ENCODE measurements around the gene ELL.

GRCh38 chr19:18444513-18444912, 77.4 kb downstream of the ELL start:
- TF ChIP-seq CTCF (IDR thresholded peaks at IDR 0.05; ENCODE audit: insufficient read depth, low read length) (no peak), SPI1 (IDR thresholded peaks at IDR 0.05; ENCODE audit: borderline replicate concordance, low read depth) (no peak), GABPA (IDR thresholded peaks at IDR 0.05; ENCODE audit: low read depth) (no peak), POLR2AphosphoS5 (IDR thresholded peaks at IDR 0.05; ENCODE audit: low read depth) (no peak)

All from HL-60 (cell line).